GM21737 (cell line): ENCODE results near the gene SRRM5.
"Not testable (repeated sequence)": the region's sequence is repeated elsewhere in the genome, so short reads cannot be mapped to it uniquely, and the experiment has no call there.

Experiments
- ATAC-seq: cut with Tn5 transposase; IDR thresholded peaks from one replicate; pipeline ENCODE4 v1.9.1; 2021; ENCODE audit warnings: mild to moderate bottlenecking, moderate library complexity; ENCODE audit not compliant: unreplicated experiment

The SRRM5 gene

DNA sequence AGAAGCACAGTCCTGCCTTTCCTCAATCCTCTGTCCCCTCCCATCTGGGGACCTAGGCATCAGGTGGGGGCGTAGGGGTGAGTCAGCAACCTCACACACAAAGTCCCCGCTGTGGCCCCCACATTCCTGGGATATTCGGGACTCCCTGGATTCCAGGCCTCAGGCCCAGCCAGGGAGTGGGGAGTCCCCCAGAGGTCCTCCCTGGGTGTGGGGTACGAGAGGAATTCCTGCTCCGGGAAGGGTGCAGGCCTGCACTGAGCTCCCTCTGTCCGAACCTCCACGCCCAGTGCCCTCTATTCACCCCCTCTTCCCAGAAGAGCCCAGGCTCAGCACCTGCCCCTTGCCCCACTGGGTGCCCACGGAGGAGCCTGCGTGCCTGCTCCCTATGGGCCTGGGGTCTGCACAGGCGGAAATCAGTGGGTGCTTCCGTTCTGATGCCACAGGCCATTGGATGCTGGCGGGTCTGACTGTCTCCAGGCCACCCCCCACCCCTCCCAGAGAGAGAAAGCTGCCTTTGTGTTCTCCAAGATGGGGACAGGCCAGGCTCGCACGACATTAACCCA lies 24.3 kb downstream of the SRRM5 start:
- ATAC-seq: no peak

GRCh38 chr19:43638214-43638994 lies 26.5 kb downstream of the SRRM5 start:
- ATAC-seq: no peak

- no peak for ATAC-seq
Observed at GRCh38 chr19:43638995-43639518, 27.2 kb downstream of the SRRM5 start.

GRCh38 chr19:43639519-43640423 lies 27.9 kb downstream of the SRRM5 start, which contains the start of gene CADM4:
TSS of gene CADM4 (minus strand) at chr19:43639850. CDS start at chr19:43639790, 60 bp downstream.
- no peak for ATAC-seq

GRCh38 chr19:43640424-43640757 lies 28.5 kb downstream of the SRRM5 start:
- ATAC-seq: no peak

GRCh38 chr19:43641333-43641732 lies 29.4 kb downstream of the SRRM5 start:
- no peak for ATAC-seq

DNA sequence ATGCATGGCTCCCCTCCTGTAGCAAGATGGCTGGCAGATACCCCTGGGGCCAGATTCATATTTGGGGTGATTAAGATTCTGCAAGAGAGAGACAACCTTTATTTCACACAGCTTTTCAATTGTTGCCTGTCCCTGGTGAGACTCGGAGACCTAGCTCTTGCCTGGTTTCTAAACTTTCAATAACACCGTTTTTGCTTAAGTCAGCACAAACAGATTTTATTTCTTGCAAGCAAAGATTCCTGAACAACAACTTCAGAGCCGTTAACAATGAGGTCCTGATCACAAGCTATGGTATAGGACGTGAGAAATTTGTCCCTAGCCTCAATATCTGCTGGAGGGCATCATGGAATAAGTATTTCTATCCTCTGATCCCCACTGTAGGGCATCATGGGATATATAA lies 30.6 kb downstream of the SRRM5 start:
- no peak for ATAC-seq

DNA sequence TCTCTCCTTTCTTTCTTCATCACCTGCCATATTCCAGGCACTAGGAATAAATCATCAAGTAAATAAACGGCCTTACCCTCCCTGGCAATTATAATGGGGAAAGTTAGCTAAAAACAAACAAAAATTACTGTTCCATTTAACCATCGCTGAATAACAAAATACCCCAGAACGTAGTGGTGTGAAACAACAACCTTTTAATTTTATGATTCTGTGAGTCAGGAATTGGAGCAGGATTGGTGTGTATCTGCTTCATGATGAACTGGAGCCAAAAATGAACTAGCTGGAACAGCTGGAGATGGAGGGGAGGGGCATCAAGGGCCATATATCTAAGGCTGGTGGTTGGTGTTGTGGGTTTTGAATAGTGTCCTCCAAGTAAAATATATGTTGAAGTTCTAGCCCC lies 31.4 kb downstream of the SRRM5 start:
- ATAC-seq: no peak

DNA sequence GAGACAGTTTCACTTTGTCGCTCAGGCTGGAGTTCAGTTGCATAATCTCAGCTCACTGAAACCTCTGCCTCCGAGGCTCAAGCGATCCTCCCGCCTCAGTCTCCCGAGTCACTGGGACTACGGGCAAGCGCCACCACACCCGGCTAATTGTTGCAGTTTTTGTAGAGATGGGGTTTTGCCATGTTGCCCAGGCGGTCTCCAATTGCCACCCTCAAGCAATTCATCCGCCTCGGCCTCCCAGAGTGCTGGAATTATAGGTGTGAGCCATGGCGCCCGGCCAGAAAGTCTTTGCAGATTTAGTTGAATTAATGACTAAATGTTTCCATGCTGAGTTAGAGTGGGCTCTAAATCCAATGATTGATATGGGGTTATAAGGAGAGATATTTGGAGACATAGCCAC lies 32.3 kb downstream of the SRRM5 start:
- ATAC-seq: no peak

- no peak for ATAC-seq
Observed at GRCh38 chr19:43648633-43649032, 36.7 kb downstream of the SRRM5 start.

- ATAC-seq: no peak
Observed at GRCh38 chr19:43649514-43649913, 37.6 kb downstream of the SRRM5 start.

DNA sequence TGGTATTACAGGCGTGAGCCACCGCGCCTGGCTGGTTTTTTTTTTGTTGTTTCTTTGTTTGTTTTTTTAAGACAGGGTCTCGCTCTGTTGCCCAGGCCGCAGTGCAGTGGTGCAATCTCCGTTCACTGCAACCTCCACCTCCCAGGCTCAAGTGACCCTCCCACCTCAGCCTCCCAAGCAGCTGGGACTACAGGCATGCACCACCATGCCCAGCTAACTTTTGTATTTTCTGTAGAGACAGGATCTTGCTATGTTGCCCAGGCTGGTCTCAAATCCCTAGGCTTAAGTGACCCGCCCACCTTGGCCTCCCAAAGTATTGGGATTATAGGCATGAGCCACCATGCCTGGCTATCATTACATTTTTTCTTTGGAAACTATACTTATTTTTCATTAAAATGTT lies 38.4 kb downstream of the SRRM5 start:
- not testable (repeated sequence) for ATAC-seq

- no peak for ATAC-seq
Observed at GRCh38 chr19:43651758-43652545, 40.1 kb downstream of the SRRM5 start.

DNA sequence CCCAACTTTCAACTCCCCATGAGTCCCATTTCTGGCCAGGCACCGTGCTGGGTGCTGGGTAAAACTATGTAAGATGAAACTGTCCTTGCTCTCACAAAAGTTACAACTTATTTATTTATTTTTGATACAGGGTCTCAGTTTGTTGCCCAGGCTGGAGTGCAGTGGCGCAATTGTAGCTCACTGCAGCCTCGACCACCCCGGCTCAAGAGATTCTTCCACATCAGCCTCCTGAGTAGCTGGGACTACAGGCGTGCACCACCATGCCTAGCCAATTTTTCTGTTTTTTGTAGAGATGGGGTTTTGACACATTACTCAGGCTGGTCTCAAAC lies 40.6 kb downstream of the SRRM5 start:
- no peak for ATAC-seq

DNA sequence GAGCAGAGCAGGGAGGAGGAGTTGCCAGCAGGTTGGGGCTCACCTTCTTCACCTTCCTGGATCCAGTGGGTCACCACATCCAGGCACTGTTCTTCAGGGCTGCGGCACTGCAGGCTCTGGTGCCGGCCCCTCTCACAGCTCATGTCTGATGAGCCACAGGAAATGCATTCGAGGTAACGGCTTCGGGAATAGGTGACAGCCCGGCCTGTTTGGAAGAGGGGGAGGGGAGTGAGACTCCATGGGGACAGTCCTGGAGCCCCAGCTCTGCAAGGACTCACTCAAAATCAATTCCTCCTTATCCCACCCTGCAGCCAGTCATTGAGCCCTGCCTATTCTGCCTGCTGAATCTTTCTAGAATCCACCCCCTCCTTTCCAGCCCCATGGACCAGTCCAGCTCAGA lies 44.5 kb downstream of the SRRM5 start:
- ATAC-seq: no peak

- no peak for ATAC-seq
Observed at GRCh38 chr19:43658001-43658400, 46.1 kb downstream of the SRRM5 start.

DNA sequence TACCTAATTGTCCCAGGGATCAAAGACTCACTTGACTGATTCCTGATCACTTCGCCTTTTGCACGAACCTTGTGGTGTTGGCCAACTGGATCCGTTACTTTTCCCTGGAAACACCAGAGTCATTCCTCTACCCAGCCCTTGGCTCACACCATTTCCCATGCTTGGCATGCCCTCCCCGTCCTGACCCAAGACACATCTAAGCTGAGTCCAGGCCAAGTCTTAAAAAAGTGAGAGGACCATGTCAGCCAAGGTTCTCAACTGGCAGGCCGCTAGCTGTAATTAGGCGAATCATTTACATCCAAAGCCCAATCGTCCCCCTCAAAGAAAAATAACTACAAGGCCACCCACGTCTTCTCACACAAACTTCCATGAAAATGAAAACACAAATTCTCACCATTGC lies 46.6 kb downstream of the SRRM5 start:
- ATAC-seq: no peak

DNA sequence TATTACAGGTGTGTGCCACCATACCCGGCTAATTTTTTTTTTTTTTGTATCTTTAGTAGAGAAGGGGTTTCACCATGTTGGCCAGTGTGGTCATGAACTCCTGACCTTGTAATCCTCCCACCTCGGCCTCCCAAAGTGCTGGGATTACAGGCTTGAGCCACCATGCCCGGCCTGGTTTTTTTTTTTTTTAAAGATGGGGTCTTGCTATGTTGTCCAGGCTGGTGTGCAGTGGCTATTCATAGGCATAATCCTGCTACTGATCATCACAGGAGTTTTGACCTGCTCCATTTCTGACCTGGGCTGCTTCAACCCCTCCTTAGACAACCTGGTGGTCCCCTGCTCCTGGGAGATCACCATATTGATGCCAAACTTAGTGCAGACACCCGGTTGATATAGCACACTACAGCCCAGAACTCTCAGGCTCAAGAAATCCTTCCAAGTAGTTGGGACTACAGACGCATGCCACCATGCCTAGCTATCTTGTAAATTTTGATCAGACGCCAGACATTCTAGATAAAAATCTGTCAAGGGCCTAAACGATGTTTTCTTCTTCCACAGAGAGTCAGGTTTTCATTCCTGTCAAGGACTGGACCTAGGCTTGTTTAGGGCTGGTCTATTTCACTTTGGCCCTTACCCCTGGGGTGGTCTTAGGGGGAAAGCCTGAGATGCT lies 48.5 kb downstream of the SRRM5 start:
- ATAC-seq: no peak

DNA sequence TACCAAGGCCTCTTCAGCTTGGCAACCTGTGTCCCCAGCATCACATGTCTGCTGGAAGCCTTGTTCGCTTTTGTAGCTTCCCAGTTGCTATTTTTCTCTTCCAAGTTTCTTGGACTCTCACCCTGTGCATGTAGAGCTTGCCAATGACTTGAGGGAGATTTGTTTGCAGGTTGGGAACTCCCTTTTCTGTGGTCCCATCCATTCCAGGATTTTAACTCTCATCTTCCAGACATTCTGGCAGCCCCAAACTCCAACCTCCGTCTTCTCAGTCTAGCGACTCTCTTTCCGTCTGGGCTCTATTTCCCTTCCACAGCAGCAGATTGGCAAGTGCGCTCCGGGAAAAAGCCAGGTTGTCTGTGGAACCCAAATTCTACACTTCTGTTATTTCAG lies 49.1 kb downstream of the SRRM5 start:
- ATAC-seq: no peak

DNA sequence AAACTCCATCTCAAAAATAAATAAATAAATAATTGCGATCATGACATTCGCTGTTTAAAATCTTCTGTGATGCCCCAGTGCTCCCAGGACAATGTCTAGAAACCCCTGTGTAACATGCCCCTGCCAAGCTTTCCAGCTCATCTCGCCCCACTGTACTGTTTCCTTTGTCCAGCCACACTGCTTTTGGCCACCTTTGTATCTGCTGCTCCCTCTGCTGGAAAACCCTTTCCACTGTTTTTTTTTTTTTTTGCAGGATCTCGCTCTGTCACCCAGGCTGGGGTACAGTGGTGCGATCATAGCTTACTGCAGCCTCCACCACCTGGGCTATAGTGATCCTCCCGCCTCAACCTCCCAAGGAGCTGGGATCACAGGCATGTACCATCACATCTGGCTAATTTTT lies 50.6 kb downstream of the SRRM5 start:
- no peak for ATAC-seq
